ENCODE measurements around the gene ASAP3. TPM values are rescaled to one million over a fixed set of nuclear protein-coding genes. Genes with fewer than 3 reads are reported as not detected.
A peak's percentile ranks its signal among the peaks of the same experiment; 100 is the strongest.

Gene ASAP3
- total and polyA plus RNA-seq, 2 of the 13 experiments (the other 11 are each of a cell fraction or from before 2014, with no cell fraction given) = 32.6 to 37.0 TPM

GRCh38 chr1:23421753-23422240 is 62.2 kb downstream of the ASAP3 start (continued):
- no peak for TF ChIP-seq UBTF (CRISPR knock-in tag; IDR thresholded peaks at IDR 0.05)
- no peak for TF ChIP-seq POLR2AphosphoS2 (IDR thresholded peaks at IDR 0.05; ENCODE audit: low read depth, low read length)
- no peak for TF ChIP-seq TMF1 (CRISPR knock-in tag; IDR thresholded peaks at IDR 0.05; ENCODE audit: low read depth)
- TF ChIP-seq ZNF782 (CRISPR knock-in tag; IDR thresholded peaks at IDR 0.05; ENCODE audit: borderline replicate concordance) = no peak
- TF ChIP-seq HHEX (CRISPR knock-in tag; IDR thresholded peaks at IDR 0.05) = no peak
- no peak for TF ChIP-seq ZNF329 (CRISPR knock-in tag; IDR thresholded peaks at IDR 0.05; ENCODE audit: low read depth)
- no peak for TF ChIP-seq ZNF570 (CRISPR knock-in tag; IDR thresholded peaks at IDR 0.05; ENCODE audit: borderline replicate concordance)

- Histone ChIP-seq H3K4me2 (ENCODE audit: low read depth, low read length) (0 out of 2 replicates have a peak overlapping the region, but pooled peaks have one; percentile 8), H3K9ac (ENCODE audit: insufficient read depth, low read depth, low read length) (no peak overlapping the region), H2AFZ (ENCODE audit: low read length) (no peak overlapping the region), H3K27me3 (ENCODE audit: control insufficient read depth in 1 of 2, insufficient read depth in 2 of 2, low read length in 2 of 2) (no peaks in the 10 kb centered on the region), H3K36me3 (replicated peaks in 1 of 2; ENCODE audit: control insufficient read depth in 1 of 2, insufficient read depth in 2 of 2, low read length in 2 of 2) (peaks cover 9 to 27% of the 10 kb centered on the region in 2 experiments), H3K4me1 (ENCODE audit: insufficient read depth, low read length) (peaks cover 73% of the 10 kb centered on the region), H3K79me2 (ENCODE audit: insufficient read depth, low read length) (peaks cover 44% of the 10 kb centered on the region), H3K27ac (ENCODE audit: extremely low read length, insufficient read depth, low read length) (peak overlapping the region; percentile 92), H3K9me3 (ENCODE audit: low read length) (no peaks in the 10 kb centered on the region), H4K20me1 (ENCODE audit: insufficient read depth, low read length) (no peaks in the 10 kb centered on the region), H3K4me3 (replicated peaks in 1 of 3; ENCODE audit: insufficient read depth in 1 of 3, low read depth in 2 of 3, low read length in 3 of 3) (no peak overlapping the region)
- no peak for TF ChIP-seq ZNF83 (CRISPR knock-in tag; IDR thresholded peaks at IDR 0.05; ENCODE audit: borderline replicate concordance)
- no peak for TF ChIP-seq CHD2 (IDR thresholded peaks at IDR 0.05; ENCODE audit: low read depth, low read length)
- TF ChIP-seq ZNF883 (CRISPR knock-in tag; IDR thresholded peaks at IDR 0.05; ENCODE audit: not compliant biosample characterization) = no peak
- TF ChIP-seq TBX2 (CRISPR knock-in tag; IDR thresholded peaks at IDR 0.05; ENCODE audit: borderline replicate concordance) = no peak
- no TSS peak for BruUV-seq (replicated peaks)
- ATAC-seq = no peak
- intact Hi-C loops (cut with micrococcal nuclease; ENCODE audit: unreplicated experiment) = no loop called here
- ChIA-PET CTCF (ENCODE audit: low intra/inter-chr PET ratio, low total read pairs) (no interaction called here), POLR2A (no interaction called here)
- WGBS (ENCODE audit: low lambda C conversion rate) = 73% methylated on average over 3 of the region's 3 CpGs
- in situ Hi-C loops (cut with HindIII; ENCODE audit: extremely low pct_ligation_motif_present, low pct_unique_long_range_greater_than_20kb) = no loop called here
- no peak for DNase-seq (ENCODE audit: low spot score)
- FAIRE-seq = no peak
Observed at GRCh38 chr1:23421343-23421742, 62.6 kb downstream of the ASAP3 start.

All from HepG2 (cell line).